K562 (cell line): ENCODE results near the gene CD84. TPM values are rescaled to one million over a fixed set of nuclear protein-coding genes. Genes with fewer than 3 reads are reported as not detected.

ENCODE experiments used
- CBFB ChIP-seq: sonication (generic); formaldehyde crosslinking; IDR thresholded peaks from 2 replicates; pipeline ENCODE4 v1.4.0; 2020; ENCODE audit warnings: mild to moderate bottlenecking, missing genetic modification reagents
- CEBPB ChIP-seq: fragments of 450-650 bp; IDR thresholded peaks from 2 replicates; pipeline ENCODE4 v1.6.1; 2016; ENCODE audit warnings: missing genetic modification characterization, missing compliant biosample characterization
- GABPA ChIP-seq: fragments of 200-800 bp; sonication (Bioruptor generic); conservative IDR thresholded peaks from 2 replicates; pipeline ENCODE4 v1.6.1; 2016; ENCODE audit warnings: low read depth, missing genetic modification characterization, missing compliant biosample characterization
- HNRNPK ChIP-seq: fragments of 200-400 bp; formaldehyde crosslinking; IDR thresholded peaks from one replicate; pipeline ENCODE4 v1.6.1; 2018; ENCODE audit warnings: mild to moderate bottlenecking, low read depth, low read length; ENCODE audit not compliant: poor library complexity, severe bottlenecking
- MBD2 ChIP-seq: sonication (generic); IDR thresholded peaks from 2 replicates; pipeline ENCODE4 v1.6.1; 2016; ENCODE audit warnings: low read depth, borderline replicate concordance
- PRPF4 ChIP-seq: fragments of 200-400 bp; formaldehyde crosslinking; IDR thresholded peaks from one replicate; pipeline ENCODE4 v1.6.1; 2017; ENCODE audit warnings: low read length, low read depth, mild to moderate bottlenecking; ENCODE audit not compliant: insufficient read depth, poor library complexity, severe bottlenecking
- PURB ChIP-seq: sonication (generic); formaldehyde crosslinking; IDR thresholded peaks from 2 replicates; pipeline ENCODE4 v1.9.0; 2021; ENCODE audit warnings: low read depth, mild to moderate bottlenecking, missing genetic modification reagents
- RAD21 ChIP-seq, 2 experiments: fragments of 250-450 bp in 1 of 2; fragments of 450-650 bp in 1 of 2; sonication (Bioruptor Pico) in 1 of 2; formaldehyde crosslinking in 1 of 2; IDR thresholded peaks in 1 of 2; conservative IDR thresholded peaks in 1 of 2; 2 replicates each; pipeline versions ENCODE4 v1.4.0 to v1.8.0; 2020 to 2022; ENCODE audit warnings: mild to moderate bottlenecking in 2 of 2, moderate library complexity in 1 of 2
- SIN3B ChIP-seq: fragments of 450-650 bp; IDR thresholded peaks from 2 replicates; pipeline ENCODE4 v1.6.1; 2017; ENCODE audit warnings: low read depth, mild to moderate bottlenecking, moderate library complexity
- SLC30A9 ChIP-seq: fragments of 250-450 bp; sonication (Bioruptor Pico); IDR thresholded peaks from 2 replicates; pipeline ENCODE4 v1.8.0; 2022; ENCODE audit warnings: mild to moderate bottlenecking, moderate library complexity
- SRSF9 ChIP-seq: fragments of 200-400 bp; formaldehyde crosslinking; IDR thresholded peaks from 2 replicates; pipeline ENCODE4 v1.6.1; 2017; ENCODE audit warnings: low read depth, low read length, borderline replicate concordance
- TAF1 ChIP-seq: IDR thresholded peaks from 2 replicates; pipeline ENCODE4 v1.6.1; 2011; ENCODE audit warnings: mild to moderate bottlenecking, low read length, moderate library complexity; ENCODE audit not compliant: insufficient read depth, control insufficient read depth, severe bottlenecking; ENCODE audit errors: extremely low read depth
- TCF15 ChIP-seq: fragments of 250-450 bp; sonication (Bioruptor Pico); IDR thresholded peaks from 2 replicates; pipeline ENCODE4 v1.8.0; 2022; ENCODE audit warnings: moderate library complexity, mild to moderate bottlenecking, inconsistent platforms
- YBX1 ChIP-seq: fragments of 450-650 bp; IDR thresholded peaks from 2 replicates; pipeline ENCODE4 v1.7.1; 2016; ENCODE audit warnings: mild to moderate bottlenecking
- ZNF232 ChIP-seq: sonication (generic); formaldehyde crosslinking; IDR thresholded peaks from 2 replicates; pipeline ENCODE4 v1.8.0; 2022; ENCODE audit warnings: mild to moderate bottlenecking, missing genetic modification reagents
- ZNF277 ChIP-seq: fragments of 250-450 bp; sonication (Bioruptor Pico); IDR thresholded peaks from 2 replicates; pipeline ENCODE4 v1.8.0; 2022; ENCODE audit warnings: inconsistent platforms, mild to moderate bottlenecking, moderate library complexity, borderline replicate concordance
- ZNF324 ChIP-seq: fragments of 250-450 bp; sonication (Bioruptor Pico); IDR thresholded peaks from 2 replicates; pipeline ENCODE4 v1.4.0; 2020; ENCODE audit warnings: mild to moderate bottlenecking
- ZNF79 ChIP-seq: fragments of 250-450 bp; sonication (Bioruptor Pico); IDR thresholded peaks from 2 replicates; pipeline ENCODE4 v1.4.0; 2020; ENCODE audit warnings: low read depth, mild to moderate bottlenecking, moderate library complexity
- ZSCAN29 ChIP-seq: fragments of 450-650 bp; IDR thresholded peaks from 2 replicates; pipeline ENCODE4 v1.6.1; 2017
- polyA plus RNA-seq, 8 experiments: library from polyadenylated mRNA; depleted of rRNA in 4 of 8; stranded (reverse) in 5 of 8; unstranded in 3 of 8; fragments of >200 nt; fragmentation: Nextera tagmentation in 2 of 8; fragmentation: Illumina TruSeq in 1 of 8; extraction: Ambion mirVana in 2 of 8; extraction: Trizol in 1 of 8; gene quantifications; 2 replicates each; pipeline versions ENCODE4 v1.2.1 to v1.2.3, GENCODE V29; 2011 to 2014; ENCODE audit warnings: inconsistent platforms in 1 of 8, missing spikeins in 1 of 8
- total RNA-seq, 7 experiments: library from RNA; depleted of rRNA in 6 of 7; stranded (reverse); fragments of >200 nt in 6 of 7; fragmentation: Illumina TruSeq in 2 of 7; extraction: Trizol in 2 of 7; gene quantifications; 2 replicates each; pipeline versions ENCODE4 v1.2.1 to v1.2.3, GENCODE V29; 2011 to 2021; ENCODE audit warnings: low replicate concordance in 1 of 7
- TF ChIP-seq, protein P1 (sequence below): fragments of 450-650 bp; conservative IDR thresholded peaks from 2 replicates; pipeline ENCODE4 v1.6.1; 2016; ENCODE audit warnings: missing genetic modification characterization, low read depth, mild to moderate bottlenecking, missing compliant biosample characterization, moderate library complexity
- TF ChIP-seq, protein P2 (sequence below): fragments of 250-450 bp; sonication (Bioruptor Pico); IDR thresholded peaks from 2 replicates; pipeline ENCODE4 v1.5.0; 2020; ENCODE audit warnings: mild to moderate bottlenecking, borderline replicate concordance
- TF ChIP-seq, protein P3 (sequence below): fragments of 250-450 bp; sonication (Bioruptor Pico); IDR thresholded peaks from 2 replicates; pipeline ENCODE4 v1.8.0; 2021; ENCODE audit warnings: mild to moderate bottlenecking, moderate library complexity

Gene CD84
- total and polyA plus RNA-seq, 9 of the 15 experiments (the other 6 are each of a cell fraction or from before 2014, with no cell fraction given), result 0.82 to 6.8 (median 2.0) TPM

- no peak for TF ChIP-seq MBD2
- no peak for TF ChIP-seq SIN3B
- TF ChIP-seq, protein P1, sequence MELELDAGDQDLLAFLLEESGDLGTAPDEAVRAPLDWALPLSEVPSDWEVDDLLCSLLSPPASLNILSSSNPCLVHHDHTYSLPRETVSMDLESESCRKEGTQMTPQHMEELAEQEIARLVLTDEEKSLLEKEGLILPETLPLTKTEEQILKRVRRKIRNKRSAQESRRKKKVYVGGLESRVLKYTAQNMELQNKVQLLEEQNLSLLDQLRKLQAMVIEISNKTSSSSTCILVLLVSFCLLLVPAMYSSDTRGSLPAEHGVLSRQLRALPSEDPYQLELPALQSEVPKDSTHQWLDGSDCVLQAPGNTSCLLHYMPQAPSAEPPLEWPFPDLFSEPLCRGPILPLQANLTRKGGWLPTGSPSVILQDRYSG (tag), result peak; percentile 65; the same call in 1 of the 2 replicates
- peak; percentile 55; the same call in 1 of the 2 replicates for TF ChIP-seq ZNF79 (CRISPR knock-in tag)
- no peak for TF ChIP-seq ZNF277 (CRISPR knock-in tag)
- no peak for TF ChIP-seq PURB (CRISPR knock-in tag)
- TF ChIP-seq, protein P2, sequence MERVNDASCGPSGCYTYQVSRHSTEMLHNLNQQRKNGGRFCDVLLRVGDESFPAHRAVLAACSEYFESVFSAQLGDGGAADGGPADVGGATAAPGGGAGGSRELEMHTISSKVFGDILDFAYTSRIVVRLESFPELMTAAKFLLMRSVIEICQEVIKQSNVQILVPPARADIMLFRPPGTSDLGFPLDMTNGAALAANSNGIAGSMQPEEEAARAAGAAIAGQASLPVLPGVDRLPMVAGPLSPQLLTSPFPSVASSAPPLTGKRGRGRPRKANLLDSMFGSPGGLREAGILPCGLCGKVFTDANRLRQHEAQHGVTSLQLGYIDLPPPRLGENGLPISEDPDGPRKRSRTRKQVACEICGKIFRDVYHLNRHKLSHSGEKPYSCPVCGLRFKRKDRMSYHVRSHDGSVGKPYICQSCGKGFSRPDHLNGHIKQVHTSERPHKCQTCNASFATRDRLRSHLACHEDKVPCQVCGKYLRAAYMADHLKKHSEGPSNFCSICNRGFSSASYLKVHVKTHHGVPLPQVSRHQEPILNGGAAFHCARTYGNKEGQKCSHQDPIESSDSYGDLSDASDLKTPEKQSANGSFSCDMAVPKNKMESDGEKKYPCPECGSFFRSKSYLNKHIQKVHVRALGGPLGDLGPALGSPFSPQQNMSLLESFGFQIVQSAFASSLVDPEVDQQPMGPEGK (CRISPR knock-in tag), result 0 out of 2 replicates have a peak, but pooled peaks have one; percentile 17
- no peak for TF ChIP-seq HNRNPK
- TF ChIP-seq RAD21 (CRISPR knock-in tag; conservative IDR thresholded peaks at IDR 0.05 in 1 of 2, IDR thresholded peaks at IDR 0.05 in 1 of 2), result peak in 1 of 2 experiments; percentile 63; a peak in 2 of 4 replicates
- 0 out of 2 replicates have a peak, but pooled peaks have one; percentile 41 for TF ChIP-seq GABPA
- peak; percentile 43; the same call in 1 of the 2 replicates for TF ChIP-seq CEBPB
- TF ChIP-seq TCF15, result 0 out of 2 replicates have a peak, but pooled peaks have one; percentile 23
- no peak for TF ChIP-seq TAF1
- no peak for TF ChIP-seq SRSF9
- no peak for TF ChIP-seq SLC30A9 (CRISPR knock-in tag)
- TF ChIP-seq, protein P3, sequence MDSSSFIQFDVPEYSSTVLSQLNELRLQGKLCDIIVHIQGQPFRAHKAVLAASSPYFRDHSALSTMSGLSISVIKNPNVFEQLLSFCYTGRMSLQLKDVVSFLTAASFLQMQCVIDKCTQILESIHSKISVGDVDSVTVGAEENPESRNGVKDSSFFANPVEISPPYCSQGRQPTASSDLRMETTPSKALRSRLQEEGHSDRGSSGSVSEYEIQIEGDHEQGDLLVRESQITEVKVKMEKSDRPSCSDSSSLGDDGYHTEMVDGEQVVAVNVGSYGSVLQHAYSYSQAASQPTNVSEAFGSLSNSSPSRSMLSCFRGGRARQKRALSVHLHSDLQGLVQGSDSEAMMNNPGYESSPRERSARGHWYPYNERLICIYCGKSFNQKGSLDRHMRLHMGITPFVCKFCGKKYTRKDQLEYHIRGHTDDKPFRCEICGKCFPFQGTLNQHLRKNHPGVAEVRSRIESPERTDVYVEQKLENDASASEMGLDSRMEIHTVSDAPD (CRISPR knock-in tag), result no peak
- no peak for TF ChIP-seq ZNF232
- TF ChIP-seq ZNF324 (CRISPR knock-in tag), result no peak
- TF ChIP-seq ZSCAN29, result no peak
- TF ChIP-seq CBFB (CRISPR knock-in tag), result no peak
- no peak for TF ChIP-seq YBX1
- TF ChIP-seq PRPF4, result no peak
These were observed 28.7 kb downstream of the CD84 start (continued) for GRCh38 chr1:160550572-160551034.
